Astrocyte of the spinal cord (primary cell): ENCODE measurements around the gene MMP28.

Experiments
- DNase-seq: peaks from one replicate; pipeline ENCODE4 v3.0.0; 2011; ENCODE audit warnings: low read depth, low spot score
- H3K4me3 ChIP-seq: 2 replicates; pipeline ENCODE4 v1.5.1; 2011; ENCODE audit warnings: low read depth, mild to moderate bottlenecking, low read length, moderate library complexity
- CTCF ChIP-seq: IDR thresholded peaks from 2 replicates; pipeline ENCODE4 v1.5.1; 2012; ENCODE audit warnings: low read depth, mild to moderate bottlenecking, low read length, inconsistent platforms
- in situ Hi-C: cut with HindIII; loops from 2 replicates; pipeline ENCODE4 v1.10.0; 2017; ENCODE audit warnings: low sequenced_read_pairs

MMP28 gene

GRCh38 chr17:35765086-35765710 is 30.2 kb downstream of the MMP28 start:
- no peak overlapping the region for H3K4me3 ChIP-seq
- TF ChIP-seq CTCF = no peak
- DNase-seq = no peak
- in situ Hi-C loops = no loop called here

- peak overlapping the region; percentile 35 for H3K4me3 ChIP-seq
- in situ Hi-C loops = no loop called here
- TF ChIP-seq CTCF = peak; percentile 83
- peak; percentile 80 for DNase-seq
These were observed 31.1 kb downstream of the MMP28 start for GRCh38 chr17:35764123-35764991.

GRCh38 chr17:35763767-35764122 is 31.7 kb downstream of the MMP28 start:
- in situ Hi-C loops = no loop called here
- no peak for TF ChIP-seq CTCF
- H3K4me3 ChIP-seq = no peak overlapping the region
- no peak for DNase-seq

- no peak for DNase-seq
- no peak for TF ChIP-seq CTCF
- H3K4me3 ChIP-seq = no peak overlapping the region
- in situ Hi-C loops = no loop called here
These were observed 33.8 kb downstream of the MMP28 start for GRCh38 chr17:35761601-35762000.

- no peak for TF ChIP-seq CTCF
- H3K4me3 ChIP-seq = no peak within 1 kb of the TSS
- no peak for DNase-seq
- in situ Hi-C loops = no loop called here
These were observed 34.9 kb downstream of the MMP28 start, which contains the start of gene C17orf50 for GRCh38 chr17:35760587-35760986. C17orf50 (plus strand) TSS chr17:35760887; CDS start chr17:35760942, 55 bp downstream.

- TF ChIP-seq CTCF = no peak
- no peak for DNase-seq
- in situ Hi-C loops = no loop called here
- H3K4me3 ChIP-seq = no peak overlapping the region
These were observed 38.2 kb downstream of the MMP28 start for GRCh38 chr17:35757243-35757642.
